K562 (cell line): ENCODE measurements around the gene GLMP. TPM values are rescaled to one million over a fixed set of nuclear protein-coding genes. Genes with fewer than 3 reads are reported as not detected.
A peak's percentile ranks its signal among the peaks of the same experiment; 100 is the strongest.

Experiments
- E2F5 ChIP-seq: sonication (generic); formaldehyde crosslinking; IDR thresholded peaks from 2 replicates; pipeline ENCODE4 v1.8.0; 2022; ENCODE audit warnings: mild to moderate bottlenecking, missing genetic modification reagents
- HDGF ChIP-seq: fragments of 450-650 bp; IDR thresholded peaks from 2 replicates; pipeline ENCODE4 v1.6.1; 2016
- MCM3 ChIP-seq: fragments of 450-650 bp; IDR thresholded peaks from 2 replicates; pipeline ENCODE4 v1.6.1; 2016
- MGA ChIP-seq: fragments of 450-650 bp; IDR thresholded peaks from 2 replicates; pipeline ENCODE4 v1.6.1; 2016; ENCODE audit warnings: mild to moderate bottlenecking, moderate library complexity
- PREB ChIP-seq: sonication (generic); formaldehyde crosslinking; IDR thresholded peaks from 2 replicates; pipeline ENCODE4 v1.8.1; 2023; ENCODE audit warnings: mild to moderate bottlenecking, missing genetic modification reagents
- RHOXF2B ChIP-seq: fragments of 250-450 bp; sonication (Bioruptor Pico); conservative IDR thresholded peaks from 2 replicates; pipeline ENCODE4 v1.5.1; 2021
- SIX5 ChIP-seq, 2 experiments: IDR thresholded peaks; 2 replicates each; pipeline ENCODE4 v1.6.1; 2011; ENCODE audit warnings: low read length in 2 of 2, borderline replicate concordance in 1 of 2, low read depth in 1 of 2, mild to moderate bottlenecking in 1 of 2, moderate library complexity in 1 of 2; ENCODE audit not compliant: insufficient read depth in 1 of 2
- TSC22D4 ChIP-seq: fragments of 450-650 bp; IDR thresholded peaks from 2 replicates; pipeline ENCODE4 v1.6.1; 2016; ENCODE audit warnings: missing genetic modification characterization, missing biosample characterization, control low read depth
- ZBTB34 ChIP-seq: fragments of 250-450 bp; sonication (Bioruptor Pico); IDR thresholded peaks from 2 replicates; pipeline ENCODE4 v1.8.0; 2021; ENCODE audit warnings: mild to moderate bottlenecking, moderate library complexity
- ZC3H8 ChIP-seq: fragments of 450-650 bp; IDR thresholded peaks from 2 replicates; pipeline ENCODE4 v1.6.1; 2017
- ZNF224 ChIP-seq: sonication (generic); formaldehyde crosslinking; IDR thresholded peaks from 2 replicates; pipeline ENCODE4 v1.8.0; 2022; ENCODE audit warnings: mild to moderate bottlenecking, missing genetic modification reagents
- polyA plus RNA-seq, 8 experiments: library from polyadenylated mRNA; depleted of rRNA in 4 of 8; stranded (reverse) in 5 of 8; unstranded in 3 of 8; fragments of >200 nt; fragmentation: Nextera tagmentation in 2 of 8; fragmentation: Illumina TruSeq in 1 of 8; extraction: Ambion mirVana in 2 of 8; extraction: Trizol in 1 of 8; gene quantifications; 2 replicates each; pipeline versions ENCODE4 v1.2.1 to v1.2.3, GENCODE V29; 2011 to 2014; ENCODE audit warnings: inconsistent platforms in 1 of 8, missing spikeins in 1 of 8
- total RNA-seq, 7 experiments: library from RNA; depleted of rRNA in 6 of 7; stranded (reverse); fragments of >200 nt in 6 of 7; fragmentation: Illumina TruSeq in 2 of 7; extraction: Trizol in 2 of 7; gene quantifications; 2 replicates each; pipeline versions ENCODE4 v1.2.1 to v1.2.3, GENCODE V29; 2011 to 2021; ENCODE audit warnings: low replicate concordance in 1 of 7
- TF ChIP-seq, protein P1 (sequence below): fragments of 250-450 bp; sonication (Bioruptor Pico); IDR thresholded peaks from 2 replicates; pipeline ENCODE4 v1.8.0; 2021; ENCODE audit warnings: borderline replicate concordance, mild to moderate bottlenecking, moderate library complexity; ENCODE audit not compliant: poor library complexity, severe bottlenecking

Gene GLMP
- total and polyA plus RNA-seq, 9 of the 15 experiments (the other 6 are each of a cell fraction or from before 2014, with no cell fraction given), result 8.3 to 28.2 (median 22.4) TPM

GRCh38 chr1:156337888-156338179, 42.4 kb upstream of the GLMP start (continued):
- TF ChIP-seq ZBTB34 (CRISPR knock-in tag) (no peak), HDGF (no peak), ZC3H8 (0 out of 2 replicates have a peak, but pooled peaks have one; percentile 12), TSC22D4 (no peak), MCM3 (no peak), ZNF224 (CRISPR knock-in tag) (no peak), PREB (no peak), SIX5 (IDR thresholded peaks at IDR 0.05; ENCODE audit: borderline replicate concordance in 1 of 2, insufficient read depth in 1 of 2, low read depth in 1 of 2, low read length in 2 of 2) (no peak), E2F5 (CRISPR knock-in tag) (no peak), MGA (no peak), RHOXF2B (no peak)
- TF ChIP-seq, protein P1, sequence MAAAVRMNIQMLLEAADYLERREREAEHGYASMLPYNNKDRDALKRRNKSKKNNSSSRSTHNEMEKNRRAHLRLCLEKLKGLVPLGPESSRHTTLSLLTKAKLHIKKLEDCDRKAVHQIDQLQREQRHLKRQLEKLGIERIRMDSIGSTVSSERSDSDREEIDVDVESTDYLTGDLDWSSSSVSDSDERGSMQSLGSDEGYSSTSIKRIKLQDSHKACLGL, result no peak
